Hematopoietic multipotent progenitor cell treated with erythropoietin and hydrocortisone succinate and interleukin-3 and kit ligand, for 15 days (in vitro differentiated cells): ENCODE measurements around the gene FRMD1.
"Not testable (repeated sequence)": the region's sequence is repeated elsewhere in the genome, so short reads cannot be mapped to it uniquely, and the experiment has no call there.

ENCODE experiments used
- DNase-seq: peaks from one replicate; pipeline ENCODE4 v3.0.0-alpha.2; 2015; ENCODE audit warnings: low spot score

Gene FRMD1

GRCh38 chr6:168077401-168077800, 1.6 kb downstream of the FRMD1 start:
- not testable (repeated sequence) for DNase-seq

GRCh38 chr6:168075787-168076202, 3.2 kb downstream of the FRMD1 start:
- no peak for DNase-seq

GRCh38 chr6:168075216-168075615, 3.8 kb downstream of the FRMD1 start:
- DNase-seq, result no peak

GRCh38 chr6:168073937-168074730, 4.9 kb downstream of the FRMD1 start:
- no peak for DNase-seq

GRCh38 chr6:168072730-168073129, 6.3 kb downstream of the FRMD1 start:
- DNase-seq, result no peak

- DNase-seq, result no peak
These were observed 6.8 kb downstream of the FRMD1 start for GRCh38 chr6:168072261-168072660.

- DNase-seq, result no peak
These were observed 7.4 kb downstream of the FRMD1 start for GRCh38 chr6:168071620-168072019.

GRCh38 chr6:168070804-168071203, 8.2 kb downstream of the FRMD1 start:
- DNase-seq, result no peak

- no peak for DNase-seq
These were observed 11.8 kb downstream of the FRMD1 start for GRCh38 chr6:168067081-168067759.

- DNase-seq, result no peak
These were observed 14.7 kb downstream of the FRMD1 start for GRCh38 chr6:168064226-168064807.

- DNase-seq, result no peak
These were observed 15.6 kb downstream of the FRMD1 start for GRCh38 chr6:168063431-168063830.

GRCh38 chr6:168062346-168063289, 16.4 kb downstream of the FRMD1 start:
- DNase-seq, result no peak

GRCh38 chr6:168061269-168062210, 17.5 kb downstream of the FRMD1 start:
- no peak for DNase-seq

- no peak for DNase-seq
These were observed 18.5 kb downstream of the FRMD1 start for GRCh38 chr6:168060521-168060931.

- DNase-seq, result no peak
These were observed 20.1 kb downstream of the FRMD1 start for GRCh38 chr6:168058691-168059551.

- no peak for DNase-seq
These were observed 21.2 kb downstream of the FRMD1 start for GRCh38 chr6:168057836-168058235.

- no peak for DNase-seq
These were observed 22.0 kb downstream of the FRMD1 start for GRCh38 chr6:168056892-168057527.

- DNase-seq, result no peak
These were observed 23.1 kb downstream of the FRMD1 start for GRCh38 chr6:168055696-168056489.
